Stimulated activated CD8-positive, alpha-beta memory T cell treated with anti-CD3 and anti-CD28 coated beads, Interleukin-4, amount 100 ng/mL, for 4 hours (primary cell): Measurements from ENCODE around the gene POLR3A.

ENCODE experiments used
- DNase-seq, 2 donors: peaks; one replicate each; pipeline ENCODE4 v3.0.0-alpha.2; 2020; ENCODE audit warnings: low read depth in 2 of 2, low spot score in 1 of 2

The POLR3A gene

DNA sequence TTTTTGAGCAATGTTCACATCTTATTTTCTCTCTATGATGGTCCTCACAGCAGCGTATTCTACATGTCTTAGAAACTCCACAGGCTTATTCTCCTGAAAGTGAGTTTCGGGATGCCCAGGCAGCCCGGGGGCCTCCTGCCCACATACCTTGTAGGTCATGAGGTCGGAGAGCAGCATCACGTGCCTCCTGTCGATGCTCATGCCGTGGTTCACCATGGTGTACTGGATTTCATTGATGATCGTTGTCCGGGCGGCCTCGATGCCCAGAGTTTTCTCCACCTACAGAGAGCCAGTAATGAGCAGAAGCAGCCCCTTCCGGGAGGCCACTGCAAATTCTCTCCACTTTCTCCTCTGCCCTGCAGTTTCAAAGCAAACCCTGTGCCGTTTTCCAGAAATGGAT, 48.0 kb downstream of the POLR3A start:
- DNase-seq: no peak

DNA sequence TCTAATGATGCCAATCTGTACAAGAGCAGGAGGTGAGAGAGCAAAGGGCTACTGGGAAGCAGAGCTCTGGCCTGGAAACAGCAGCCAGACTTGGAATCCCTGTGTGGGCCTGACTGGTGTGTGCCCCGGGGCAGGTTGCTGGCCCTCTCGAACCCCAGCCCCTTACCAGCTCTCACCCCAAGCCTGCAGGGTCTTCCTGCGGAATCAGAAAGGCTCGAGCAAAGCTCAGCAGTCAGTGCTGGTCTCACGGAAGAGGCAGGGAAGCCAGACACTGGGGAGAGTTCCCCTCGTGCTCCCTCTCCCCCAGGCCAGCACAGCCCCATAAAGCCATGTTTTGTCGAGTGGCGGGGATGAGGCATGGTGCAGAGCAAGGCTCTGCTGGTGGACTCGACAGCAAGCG, 50.1 kb downstream of the POLR3A start:
- no peak for DNase-seq

DNA sequence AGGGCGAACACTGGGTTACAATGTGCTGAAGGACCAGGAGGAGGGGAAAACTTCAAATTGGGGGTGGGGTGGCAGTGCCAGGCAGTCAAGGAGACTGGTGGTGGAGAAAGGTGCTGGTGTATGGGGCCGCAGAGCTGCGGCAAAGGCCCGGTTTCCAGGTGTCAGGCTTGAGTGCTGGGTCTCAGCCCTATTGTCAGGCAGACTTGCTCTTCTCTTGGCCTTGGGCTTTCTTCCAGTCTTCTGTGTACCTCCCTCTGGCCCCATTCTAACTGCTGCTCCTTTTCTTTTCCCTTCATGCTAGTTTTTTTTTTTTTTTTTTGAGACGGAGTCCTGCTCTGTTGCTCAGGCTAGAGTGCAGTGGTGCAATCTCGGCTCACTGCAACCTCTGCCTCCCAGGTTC, 51.0 kb downstream of the POLR3A start:
- DNase-seq: no peak

DNA sequence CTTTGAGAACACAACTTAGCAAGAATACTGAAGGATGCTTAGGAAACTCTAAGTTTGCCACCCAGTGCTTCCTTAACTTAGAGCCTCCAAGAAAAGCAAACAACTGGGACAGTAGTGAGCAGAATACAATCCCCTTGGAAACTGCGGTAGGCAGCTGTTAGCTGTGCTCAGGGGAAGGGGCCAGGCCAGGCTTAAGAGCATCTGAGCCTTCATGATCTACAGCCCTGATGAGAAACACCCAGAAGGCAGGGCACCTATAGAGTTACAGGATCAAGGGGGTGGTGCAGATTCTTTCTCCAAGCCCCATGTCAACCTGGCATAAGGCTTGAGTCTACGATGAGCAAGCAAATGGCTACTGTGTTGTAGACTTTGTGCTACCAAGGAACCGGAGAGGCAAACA, 51.4 kb downstream of the POLR3A start:
- DNase-seq: no peak

DNA sequence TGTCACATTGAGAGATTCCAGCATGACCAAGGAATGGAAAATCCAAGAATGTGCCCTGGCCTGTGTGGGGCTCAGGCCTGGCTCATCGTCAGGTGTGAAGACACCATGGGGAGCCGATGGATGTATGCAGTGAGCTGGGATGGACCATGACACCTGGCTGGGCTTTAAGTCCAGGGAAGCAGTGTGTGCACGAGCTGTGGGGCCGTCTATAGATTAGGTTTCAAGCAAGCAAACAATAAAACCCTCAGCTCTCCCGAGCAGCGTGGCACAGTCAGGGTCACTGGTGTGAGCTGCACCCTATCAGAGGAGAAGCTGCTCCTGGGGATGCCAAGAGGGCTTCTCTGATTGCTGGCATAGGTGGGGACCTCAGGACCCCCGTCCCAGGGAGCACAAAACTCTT, 52.3 kb downstream of the POLR3A start:
- DNase-seq: no peak

DNA sequence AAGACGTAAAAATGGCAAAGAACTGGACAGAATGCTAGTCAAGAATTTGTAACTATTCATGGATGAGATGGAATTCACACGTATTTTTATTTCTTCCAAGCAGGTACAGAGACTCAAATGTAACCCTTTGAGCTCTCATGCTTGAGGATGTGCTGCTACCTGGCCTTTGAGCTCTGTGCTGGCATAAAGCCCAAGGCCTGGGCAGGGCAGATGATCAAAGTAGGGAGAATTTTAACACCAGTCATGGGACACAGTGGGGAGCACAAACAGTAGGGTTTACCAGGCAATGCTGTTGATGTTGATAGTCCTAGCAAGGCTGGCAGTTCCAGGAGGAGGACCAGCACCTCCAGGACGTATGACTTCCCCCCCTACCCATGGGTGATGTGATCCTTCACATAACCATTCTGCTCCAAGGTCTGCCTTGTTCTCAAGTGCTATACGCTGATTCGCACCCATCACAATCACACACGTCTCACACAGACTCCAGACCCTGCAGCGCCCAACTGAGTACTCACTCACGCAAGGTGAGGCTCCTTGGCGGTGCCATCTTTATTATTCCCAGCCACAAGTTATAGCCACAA, 54.1 kb downstream of the POLR3A start:
- no peak for DNase-seq

DNA sequence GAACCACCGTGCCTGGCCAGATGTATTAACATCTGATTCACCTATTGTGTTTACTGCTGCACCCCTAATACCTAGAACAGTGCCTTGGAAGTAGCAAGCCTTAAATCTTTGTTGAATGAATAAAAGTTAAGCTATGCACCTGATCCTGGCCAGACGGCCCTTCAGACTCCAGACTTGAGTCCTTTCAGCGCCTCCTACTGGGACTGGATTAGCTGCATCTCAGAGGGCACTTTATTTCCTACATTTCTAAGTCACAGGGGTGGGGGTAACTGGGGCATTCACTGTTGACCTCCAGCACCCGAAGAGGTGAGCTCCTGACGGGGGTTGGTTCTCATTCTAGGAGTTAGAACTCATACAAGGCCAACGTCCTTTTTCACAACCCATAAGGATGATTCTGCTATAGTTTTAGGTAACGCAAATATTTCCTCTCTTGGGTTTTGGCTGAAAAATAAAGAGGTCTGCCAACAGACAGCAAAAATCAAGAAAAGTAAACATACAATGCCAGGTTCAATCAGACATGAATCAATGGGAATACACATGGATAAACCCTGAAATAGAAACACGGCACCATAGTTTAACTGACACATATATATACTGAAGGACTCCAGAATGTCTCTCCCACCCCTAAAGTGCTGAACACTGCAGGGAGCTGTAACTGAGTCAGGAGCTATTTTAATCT, 54.8 kb downstream of the POLR3A start:
- no peak for DNase-seq

DNA sequence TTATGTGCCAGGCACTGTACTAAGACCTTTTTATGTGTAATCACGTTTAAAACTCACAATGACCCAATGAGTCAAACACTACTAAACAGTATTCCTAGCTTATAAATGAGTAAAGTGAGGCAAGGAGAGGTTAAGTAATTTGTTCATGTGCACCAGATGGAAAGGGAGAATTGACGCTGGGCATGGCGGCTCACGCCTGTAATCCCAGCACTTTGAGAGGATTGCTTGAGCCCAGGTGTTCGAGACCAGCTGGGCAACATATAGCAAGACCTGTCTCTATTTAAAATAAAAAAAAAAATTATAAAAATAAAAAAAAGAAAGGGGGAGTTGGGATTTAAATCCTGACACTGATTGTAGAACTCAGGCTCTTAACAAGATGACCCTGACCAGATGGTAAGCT, 56.0 kb downstream of the POLR3A start:
- no peak for DNase-seq

DNA sequence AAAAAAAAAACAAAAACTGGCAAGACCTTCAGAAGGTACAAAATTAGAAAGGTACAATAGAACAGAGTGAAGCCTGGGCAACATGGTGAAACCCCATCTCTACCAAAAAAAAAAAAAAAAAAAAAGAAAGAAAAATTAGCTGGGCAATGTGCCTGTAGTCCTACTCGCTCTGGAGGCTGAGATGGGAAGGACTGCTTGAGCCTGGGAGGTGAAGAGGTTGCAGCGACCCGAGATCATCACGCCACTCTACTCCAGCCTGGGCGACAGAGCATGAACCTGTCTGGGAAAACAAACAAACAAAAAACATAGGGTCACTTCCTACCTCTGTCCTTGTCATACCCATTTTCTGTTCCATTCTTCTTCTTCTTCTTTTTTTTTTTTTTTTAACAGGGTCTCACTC, 57.2 kb downstream of the POLR3A start:
- no peak for DNase-seq

DNA sequence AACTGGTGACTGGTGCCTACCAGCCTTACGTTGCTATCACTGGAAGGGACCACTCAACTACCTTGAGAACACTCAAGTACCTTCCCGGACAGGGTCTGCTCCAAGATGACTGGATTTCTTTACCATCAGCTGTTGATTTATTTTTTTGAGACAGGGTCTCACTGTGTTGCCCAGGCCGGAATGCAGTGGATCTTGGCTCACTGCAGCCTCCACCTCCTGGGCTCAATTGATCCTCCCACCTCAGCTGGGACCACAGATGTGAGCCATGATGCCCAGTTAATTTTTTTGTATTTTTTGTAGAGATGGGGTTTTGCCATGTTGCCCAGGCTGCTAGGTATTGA, 57.5 kb downstream of the POLR3A start:
- no peak for DNase-seq

DNA sequence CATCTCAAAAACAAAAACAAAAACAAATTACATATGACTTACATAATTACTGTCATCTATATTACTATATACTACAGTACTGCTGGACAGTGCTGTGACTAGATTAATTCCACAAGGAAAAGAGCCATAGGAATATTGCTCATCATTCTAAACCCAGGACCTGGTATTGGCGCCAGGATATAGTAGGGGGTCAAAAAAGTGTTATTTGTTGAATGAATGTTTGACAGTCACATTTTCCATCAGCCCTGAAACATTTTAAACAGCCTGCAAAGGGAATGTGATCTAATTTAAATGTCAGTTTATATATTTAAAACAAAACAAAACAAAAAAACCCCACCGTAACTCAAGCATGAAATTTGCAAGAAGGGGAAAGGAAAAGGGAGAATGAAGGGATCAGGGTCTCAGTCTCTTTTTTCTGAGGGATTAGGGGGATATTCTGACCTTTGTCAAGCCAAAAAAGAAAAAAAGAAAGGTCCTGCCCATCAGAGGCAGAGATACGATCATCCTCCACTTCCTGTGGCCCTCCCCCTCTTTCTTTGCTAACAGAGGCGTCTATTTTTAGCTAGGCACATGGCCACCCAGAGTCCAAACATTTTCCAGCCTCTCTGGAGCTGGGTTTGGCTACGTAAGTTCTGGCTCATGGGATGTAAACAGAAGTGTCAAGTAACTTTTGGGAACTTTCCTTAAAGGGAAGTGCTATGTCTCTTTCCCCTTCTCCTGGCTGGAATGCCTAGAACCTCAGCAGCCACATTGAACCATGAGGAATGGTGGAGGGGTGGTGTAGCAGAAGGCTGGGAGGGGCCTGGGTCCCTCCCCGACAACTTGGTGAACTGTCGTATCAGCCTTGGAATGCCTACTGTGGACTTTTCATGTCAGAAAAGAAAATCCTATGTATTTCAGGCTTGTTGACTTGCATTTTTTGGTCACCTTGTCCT, 58.2 kb downstream of the POLR3A start:
- DNase-seq: no peak

DNA sequence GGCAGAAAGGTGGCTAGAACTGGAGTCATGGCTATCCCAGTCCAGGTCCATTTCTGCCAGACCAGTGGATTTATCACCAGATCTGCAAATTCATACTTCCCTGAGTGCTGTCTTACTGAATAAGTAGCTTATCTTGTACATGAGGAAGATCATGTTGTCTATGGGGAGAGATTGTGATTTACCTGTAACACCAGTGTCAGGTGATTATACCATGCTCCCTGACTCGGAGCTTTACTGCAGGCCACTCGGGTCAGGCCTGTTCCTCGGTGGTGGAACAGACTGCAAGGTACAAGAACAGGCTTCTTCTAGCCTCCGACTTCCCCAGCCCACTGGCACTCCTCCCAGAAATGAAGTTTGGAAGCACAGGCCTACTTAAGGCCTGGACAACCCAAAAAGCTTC, 60.2 kb downstream of the POLR3A start:
- DNase-seq: no peak

DNA sequence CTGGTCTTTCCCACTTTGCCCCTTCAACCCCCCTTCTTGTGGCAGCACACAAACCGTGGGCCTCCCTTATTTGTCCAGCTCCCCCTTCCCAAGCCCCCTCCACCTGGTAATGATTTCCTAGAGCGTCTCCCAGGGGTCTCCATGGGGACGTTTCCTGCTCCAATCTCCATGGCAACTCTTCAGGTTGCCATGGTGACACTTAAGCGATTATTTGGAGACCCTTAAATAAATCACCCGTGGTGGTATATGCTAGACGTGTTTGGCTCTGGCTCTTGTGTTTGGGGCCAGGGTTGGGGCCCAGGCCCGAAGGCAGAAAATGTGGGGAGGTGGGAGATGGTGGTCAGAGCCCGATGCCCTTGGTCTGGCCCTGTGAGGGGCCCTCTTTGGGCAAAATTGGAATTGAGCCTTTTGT, 61.7 kb downstream of the POLR3A start:
- no peak for DNase-seq

DNA sequence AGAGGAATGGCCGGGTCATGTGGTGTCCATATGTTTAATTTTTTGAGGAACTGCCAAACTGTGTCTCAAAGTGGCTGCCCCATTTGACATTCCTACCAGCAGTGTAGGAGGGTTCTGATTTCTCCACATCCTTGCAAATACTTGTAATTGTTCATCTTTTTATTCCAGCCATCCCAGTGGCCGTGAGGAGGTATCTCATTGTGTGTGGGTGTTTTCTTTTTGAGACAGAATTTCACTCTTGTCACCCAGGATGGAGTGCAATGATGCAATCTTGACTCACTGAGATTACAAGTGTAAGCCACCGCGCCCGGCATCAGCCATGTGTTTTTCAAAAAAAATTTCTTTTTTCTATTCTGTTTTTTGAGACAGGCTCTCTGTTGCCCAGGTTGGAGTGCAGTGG, 64.0 kb downstream of the POLR3A start:
- DNase-seq: no peak

DNA sequence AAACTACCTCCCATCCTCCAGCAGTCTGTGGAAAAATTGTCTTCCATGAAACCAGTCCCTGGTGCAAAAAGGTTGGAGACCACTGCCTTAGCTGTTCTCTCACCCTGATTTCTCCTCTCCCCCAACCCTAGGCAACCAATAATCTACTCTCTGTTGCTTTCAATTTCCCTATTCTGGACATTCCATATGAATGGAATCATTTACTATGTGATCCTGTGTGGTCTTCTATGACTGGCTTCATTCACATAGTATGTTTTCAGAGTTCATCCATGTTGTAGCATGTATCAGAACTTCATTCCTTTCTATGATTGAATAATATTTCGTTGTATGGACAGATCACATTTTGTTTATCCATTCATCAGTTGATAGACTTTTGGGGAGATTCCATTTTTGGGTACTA, 64.5 kb downstream of the POLR3A start:
- DNase-seq: no peak

DNA sequence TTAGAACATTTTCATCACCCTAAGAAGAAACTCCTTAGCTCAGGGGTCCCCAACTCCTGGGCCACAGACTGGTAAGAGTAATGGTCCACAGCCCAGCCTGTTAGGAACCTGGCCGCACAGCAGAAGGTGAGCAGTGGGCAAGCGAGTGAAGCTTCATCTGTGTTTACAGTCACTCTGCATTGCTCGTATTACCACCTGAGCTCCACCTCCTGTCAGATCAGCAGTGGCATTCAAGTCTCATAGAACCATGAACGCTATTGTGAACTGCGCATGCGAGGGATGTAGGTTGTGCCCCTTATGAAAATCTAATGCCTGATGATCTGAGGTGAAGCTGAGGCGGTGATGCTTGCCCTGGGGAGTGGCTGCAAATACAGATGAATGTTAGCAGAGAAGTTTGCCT, 65.4 kb downstream of the POLR3A start:
- DNase-seq: no peak

DNA sequence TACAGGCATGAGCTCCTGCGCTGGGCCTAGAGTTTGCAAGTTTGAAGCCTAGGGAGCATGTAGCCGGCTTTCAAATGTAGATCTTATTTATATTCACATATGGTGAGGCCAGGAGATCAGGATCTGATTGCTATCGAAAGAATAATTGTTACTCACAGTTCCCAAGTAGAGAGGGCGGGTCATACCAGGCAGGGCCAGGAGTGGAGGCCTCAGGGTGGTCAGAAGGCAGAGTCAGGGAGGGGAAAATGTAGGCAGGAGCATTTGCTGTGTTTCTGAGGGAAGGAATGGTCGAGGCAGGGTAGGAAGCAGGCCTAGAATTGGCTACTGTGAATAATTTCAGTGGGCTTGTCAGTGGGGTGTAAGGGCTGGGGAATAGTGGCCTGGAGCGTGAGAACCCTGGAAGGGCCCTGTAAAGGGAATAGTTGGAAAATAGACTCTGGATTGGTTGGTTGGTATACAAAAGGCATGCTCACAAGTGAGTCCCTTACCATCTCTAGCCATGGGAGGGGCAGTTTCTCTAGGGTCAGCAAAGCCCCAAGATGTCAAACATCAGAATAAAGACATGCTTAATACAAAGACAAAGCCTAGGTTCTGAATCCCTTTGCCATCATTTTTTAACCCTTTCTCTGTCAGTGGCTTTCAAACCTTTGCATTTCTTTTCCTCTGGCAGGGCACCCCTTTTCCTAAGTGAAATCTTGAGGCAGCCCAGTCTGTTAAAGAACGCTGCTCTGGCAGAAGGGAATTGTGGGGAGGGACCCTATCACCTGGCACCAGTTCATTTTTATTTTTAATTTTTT, 66.8 kb downstream of the POLR3A start:
- DNase-seq: no peak

DNA sequence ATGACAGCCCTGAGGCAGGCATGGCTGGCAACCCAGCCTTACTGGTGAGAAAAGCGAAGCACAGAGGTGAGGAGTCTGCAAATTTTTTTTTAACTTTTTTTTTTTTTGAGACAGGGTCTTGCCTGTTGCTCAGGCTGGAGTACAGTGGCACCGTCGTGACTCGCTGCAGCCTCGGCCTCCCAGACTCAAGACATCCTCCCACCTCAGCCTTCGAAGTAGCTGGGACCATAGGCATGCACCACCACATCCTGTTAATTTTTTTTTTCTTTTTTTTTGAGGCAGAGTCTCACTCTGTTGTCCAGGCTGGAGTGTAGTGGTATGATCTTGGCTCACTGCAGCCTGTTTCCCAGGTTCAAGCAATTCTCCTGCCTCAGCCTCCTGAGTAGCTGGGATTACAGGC, 67.6 kb downstream of the POLR3A start:
- DNase-seq: no peak

DNA sequence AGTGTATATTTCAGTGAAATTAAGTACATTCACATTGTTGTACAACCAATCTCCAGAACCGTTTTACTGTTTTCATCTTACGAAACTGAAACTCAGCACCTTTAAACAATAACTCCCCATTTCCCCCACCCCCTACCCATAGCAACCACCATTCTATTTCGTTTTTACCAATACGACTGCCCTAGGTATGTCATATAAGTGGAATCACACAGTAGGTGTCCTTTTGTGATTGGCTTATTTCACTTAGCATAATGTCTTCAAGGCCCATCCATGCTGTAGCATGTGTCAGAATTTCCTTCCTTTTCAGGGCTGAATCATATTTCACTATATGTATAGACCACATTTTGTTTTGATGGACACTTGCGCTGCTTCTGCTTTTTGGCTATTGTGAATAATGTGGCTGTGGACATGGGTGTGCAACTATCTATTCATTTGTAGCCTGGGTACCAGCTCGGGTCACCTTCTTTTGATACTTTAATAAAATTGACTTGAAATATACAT, 68.4 kb downstream of the POLR3A start:
- no peak for DNase-seq

DNA sequence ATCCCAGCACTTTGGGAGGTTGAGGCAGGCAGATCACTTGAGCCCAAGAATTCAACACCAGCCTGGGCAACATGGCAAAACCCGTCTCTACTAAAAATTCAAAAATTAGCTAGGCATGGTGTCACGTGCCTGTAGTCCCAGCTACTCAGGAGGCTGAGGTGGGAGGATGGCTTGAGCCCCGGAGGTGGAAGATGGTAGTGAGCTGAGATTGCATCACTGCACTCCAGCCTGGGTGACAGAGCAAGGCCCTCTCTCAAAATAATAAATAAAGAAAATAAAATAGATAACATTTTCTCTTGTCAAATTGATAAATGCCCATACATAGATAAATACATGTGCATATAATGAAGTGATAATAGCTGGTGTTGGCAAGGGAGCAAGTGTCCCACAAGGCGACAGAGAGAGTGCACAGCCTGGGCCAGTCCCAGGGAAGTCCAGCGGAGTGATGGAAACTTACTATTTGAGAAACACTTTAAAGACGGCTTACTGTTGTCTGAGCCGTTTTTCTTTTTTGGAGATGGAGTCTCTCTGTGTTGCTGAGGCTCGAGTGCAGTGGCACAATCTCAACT, 69.3 kb downstream of the POLR3A start:
- DNase-seq: no peak

DNA sequence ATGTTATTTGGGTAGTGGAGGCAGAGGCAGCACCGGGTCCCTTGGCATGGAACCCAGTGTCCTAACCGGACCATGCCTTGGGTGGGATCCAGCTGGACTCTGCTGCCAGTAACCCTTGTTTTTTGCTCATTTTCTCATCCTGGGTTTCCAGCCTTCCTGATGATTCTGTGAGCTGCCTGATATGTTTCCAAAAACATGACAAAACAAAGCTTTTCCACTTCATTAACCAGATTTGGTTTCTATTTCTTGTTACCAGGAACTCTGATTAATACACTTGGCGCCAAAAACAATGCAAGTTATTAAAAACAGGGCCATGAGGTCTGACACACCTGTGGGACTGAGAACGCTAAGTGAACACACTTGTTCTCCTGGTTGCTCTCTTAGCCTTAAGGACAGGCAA, 69.9 kb downstream of the POLR3A start:
- no peak for DNase-seq
